IMR-90 (cell line): ENCODE results near the gene DUSP9. TPM values are rescaled to one million over a fixed set of nuclear protein-coding genes. Genes with fewer than 3 reads are reported as not detected.

Experiments used
- ATAC-seq: fragments of 200-7000 bp; cut with Tn5 transposase; 2 replicates; pipeline ENCODE4 v1.9.1; 2020; ENCODE audit warnings: low read depth, mild to moderate bottlenecking, moderate library complexity
- BruUV-seq: library from RNA; stranded (reverse); fragments of 400-500 nt; replicated peaks from 2 replicates; lab custom pipeline; 2021; lab: Mats Ljungman, UMichigan
- CTCF ChIA-PET: fragments of 300-600 bp; formaldehyde crosslinking; extraction: SDS; loops from one replicate; lab custom pipeline; 2021; ENCODE audit warnings: antibody characterized with exemption; lab: Yijun Ruan, JAX
- POLR2A ChIA-PET: fragments of 300-600 bp; sonication (Branson Sonifier 250); formaldehyde crosslinking; loops from one replicate; lab custom pipeline; 2022; ENCODE audit warnings: antibody characterized with exemption; ENCODE audit not compliant: unreplicated experiment; lab: Charles Lee
- DNase-seq: peaks from one replicate; pipeline ENCODE4 v3.0.0; 2013
- H2AFZ ChIP-seq: replicated peaks from 2 replicates; pipeline ENCODE3; 2013; ENCODE audit warnings: low read length, mild to moderate bottlenecking; ENCODE audit not compliant: poor library complexity
- H2AK5ac ChIP-seq: 2 replicates; pipeline ENCODE4 v1.6.1; 2013; ENCODE audit warnings: low read depth, low read length, inconsistent platforms
- H2AK9ac ChIP-seq: replicated peaks from 2 replicates; pipeline ENCODE3; 2013; ENCODE audit warnings: mild to moderate bottlenecking, low read depth, low read length, moderate library complexity; ENCODE audit not compliant: poor library complexity
- H2BK120ac ChIP-seq: 2 replicates; pipeline ENCODE4 v1.6.1; 2013; ENCODE audit warnings: low read depth, low read length, inconsistent platforms
- H2BK15ac ChIP-seq: 3 replicates; pipeline ENCODE4 v1.6.1; 2013; ENCODE audit warnings: low read depth, low read length, inconsistent platforms
- H2BK20ac ChIP-seq: 2 replicates; pipeline ENCODE4 v1.6.1; 2013; ENCODE audit warnings: low read depth, mild to moderate bottlenecking, inconsistent platforms, low read length, moderate library complexity
- H2BK5ac ChIP-seq: 2 replicates; pipeline ENCODE4 v1.6.1; 2013; ENCODE audit warnings: mild to moderate bottlenecking, low read depth, low read length, inconsistent platforms; ENCODE audit not compliant: poor library complexity, severe bottlenecking
- H3K14ac ChIP-seq: replicated peaks from 2 replicates; pipeline ENCODE4 v1.6.1; 2013; ENCODE audit warnings: low read depth, low read length, inconsistent platforms
- H3K18ac ChIP-seq: 2 replicates; pipeline ENCODE4 v1.6.1; 2013; ENCODE audit warnings: low read depth, low read length, control low read depth
- H3K23ac ChIP-seq: 2 replicates; pipeline ENCODE4 v1.6.1; 2013; ENCODE audit warnings: low read depth, low read length, inconsistent platforms
- H3K27ac ChIP-seq: 2 replicates; pipeline ENCODE4 v1.5.1; 2013; ENCODE audit warnings: mild to moderate bottlenecking, control low read depth, low read length; ENCODE audit not compliant: insufficient read depth
- H3K27me3 ChIP-seq: 2 replicates; pipeline ENCODE4 v1.6.1; 2013; ENCODE audit warnings: low read length; ENCODE audit not compliant: control insufficient read depth, insufficient read depth
- H3K36me3 ChIP-seq: 2 replicates; pipeline ENCODE4 v1.6.1; 2013; ENCODE audit warnings: low read length, mixed read lengths; ENCODE audit not compliant: control insufficient read depth, insufficient read depth
- H3K4ac ChIP-seq: 2 replicates; pipeline ENCODE4 v1.6.1; 2013; ENCODE audit warnings: low read depth, low read length, inconsistent platforms
- H3K4me1 ChIP-seq: 2 replicates; pipeline ENCODE4 v1.6.1; 2013; ENCODE audit warnings: low read length, mixed read lengths; ENCODE audit not compliant: control insufficient read depth, insufficient read depth
- H3K4me2 ChIP-seq: 2 replicates; pipeline ENCODE4 v1.6.1; 2013; ENCODE audit warnings: low read depth, mild to moderate bottlenecking, control low read depth, low read length, moderate library complexity
- H3K4me3 ChIP-seq: 2 replicates; pipeline ENCODE4 v1.5.1; 2013; ENCODE audit warnings: low read depth, mild to moderate bottlenecking, control low read depth, low read length, moderate library complexity; ENCODE audit not compliant: insufficient read depth
- H3K56ac ChIP-seq: 2 replicates; pipeline ENCODE4 v1.6.1; 2013; ENCODE audit warnings: low read length, inconsistent platforms; ENCODE audit not compliant: insufficient read depth; ENCODE audit errors: extremely low read depth
- H3K79me1 ChIP-seq, 2 experiments: 2 replicates each; pipeline ENCODE4 v1.6.1; 2013; ENCODE audit warnings: low read length in 2 of 2, inconsistent platforms in 1 of 2, low read depth in 1 of 2
- H3K9ac ChIP-seq: 2 replicates; pipeline ENCODE4 v1.6.1; 2013; ENCODE audit warnings: low read depth, low read length, control low read depth
- H3K9me1 ChIP-seq: 2 replicates; pipeline ENCODE4 v1.6.1; 2013; ENCODE audit warnings: low read length, inconsistent platforms; ENCODE audit not compliant: insufficient read depth
- H3K9me3 ChIP-seq: 2 replicates; pipeline ENCODE4 v1.6.1; 2013; ENCODE audit warnings: low read length; ENCODE audit not compliant: control insufficient read depth, insufficient read depth
- H4K20me1 ChIP-seq: 2 replicates; pipeline ENCODE4 v1.6.1; 2013; ENCODE audit warnings: low read length, inconsistent platforms; ENCODE audit not compliant: insufficient read depth
- H4K5ac ChIP-seq: 2 replicates; pipeline ENCODE4 v1.6.1; 2013; ENCODE audit warnings: mild to moderate bottlenecking, low read depth, low read length, control low read depth
- H4K8ac ChIP-seq, 2 experiments: 2 replicates each; pipeline ENCODE4 v1.6.1; 2013; ENCODE audit warnings: low read depth in 2 of 2, low read length in 2 of 2, control low read depth in 1 of 2, inconsistent platforms in 1 of 2
- H4K91ac ChIP-seq: 2 replicates; pipeline ENCODE4 v1.6.1; 2013; ENCODE audit warnings: low read depth, low read length, inconsistent platforms; ENCODE audit not compliant: insufficient read depth
- BHLHE40 ChIP-seq: fragments of 150-350 bp; IDR thresholded peaks from 2 replicates; pipeline ENCODE4 v1.6.1; 2016; ENCODE audit warnings: mild to moderate bottlenecking, low read depth, low read length
- CEBPB ChIP-seq: IDR thresholded peaks from 2 replicates; pipeline ENCODE4 v1.6.1; 2012; ENCODE audit warnings: low read depth, low read length, improper control_type of control experiment
- CHD1 ChIP-seq: IDR thresholded peaks from 2 replicates; pipeline ENCODE4 v1.6.1; 2012; ENCODE audit warnings: low read depth, low read length, improper control_type of control experiment
- CTCF ChIP-seq: conservative IDR thresholded peaks from 2 replicates; pipeline ENCODE4 v1.5.1; 2012; ENCODE audit warnings: mild to moderate bottlenecking, low read depth, low read length, improper control_type of control experiment
- ELK1 ChIP-seq: fragments of 150-350 bp; IDR thresholded peaks from 2 replicates; pipeline ENCODE4 v1.6.1; 2016; ENCODE audit warnings: low read depth, mild to moderate bottlenecking, low read length, moderate library complexity, borderline replicate concordance
- FOS ChIP-seq: fragments of 150-350 bp; IDR thresholded peaks from 2 replicates; pipeline ENCODE4 v1.6.1; 2016; ENCODE audit warnings: low read depth, low read length
- MAFK ChIP-seq: IDR thresholded peaks from 2 replicates; pipeline ENCODE4 v1.6.1; 2012; ENCODE audit warnings: low read depth, low read length, improper control_type of control experiment
- MAZ ChIP-seq: IDR thresholded peaks from 2 replicates; pipeline ENCODE4 v1.6.1; 2012; ENCODE audit warnings: low read depth, mild to moderate bottlenecking, low read length, improper control_type of control experiment, moderate library complexity, borderline replicate concordance
- MXI1 ChIP-seq: IDR thresholded peaks from 2 replicates; pipeline ENCODE4 v1.6.1; 2012; ENCODE audit warnings: low read depth, mild to moderate bottlenecking, low read length, moderate library complexity, borderline replicate concordance
- NFE2L2 ChIP-seq: fragments of 150-350 bp; IDR thresholded peaks from 2 replicates; pipeline ENCODE4 v1.6.1; 2016; ENCODE audit warnings: low read depth, mild to moderate bottlenecking, low read length
- POLR2A ChIP-seq: IDR thresholded peaks from 2 replicates; pipeline ENCODE4 v1.6.1; 2012; ENCODE audit warnings: mild to moderate bottlenecking, low read depth, low read length
- RAD21 ChIP-seq: IDR thresholded peaks from 2 replicates; pipeline ENCODE4 v1.6.1; 2012; ENCODE audit warnings: low read length, improper control_type of control experiment
- RCOR1 ChIP-seq: IDR thresholded peaks from 2 replicates; pipeline ENCODE4 v1.6.1; 2012; ENCODE audit warnings: mild to moderate bottlenecking, low read length, improper control_type of control experiment; ENCODE audit not compliant: insufficient replicate concordance
- RFX5 ChIP-seq: IDR thresholded peaks from 2 replicates; pipeline ENCODE4 v1.8.0; 2012; ENCODE audit warnings: low read depth, mild to moderate bottlenecking, low read length, moderate library complexity
- USF2 ChIP-seq: fragments of 150-350 bp; IDR thresholded peaks from 2 replicates; pipeline ENCODE4 v1.6.1; 2017; ENCODE audit warnings: mild to moderate bottlenecking, antibody characterized with exemption, low read length, low read depth
- WGBS, 2 experiments: methylation state at CpG; one replicate each; pipeline versions ENCODE4 v1.1.5 to v1.1.7; 2013; ENCODE audit warnings: missing lambda C conversion rate in 2 of 2; ENCODE audit not compliant: insufficient read length in 1 of 2; ENCODE audit errors: extremely low coverage in 2 of 2; 5-methylcytosine and 5-hydroxymethylcytosine counted together
- dilution Hi-C: fragments of 300-500 bp; cut with HindIII; formaldehyde crosslinking; loops from one replicate; pipeline ENCODE4 v1.14.3; 2018; ENCODE audit warnings: low sequenced_read_pairs; ENCODE audit not compliant: unreplicated experiment
- in situ Hi-C: fragments of 300-500 bp; cut with MboI; formaldehyde crosslinking; loops from 3 replicates; pipeline ENCODE4 v1.14.3; 2019; ENCODE audit warnings: low sequenced_read_pairs, inconsistent platforms, mixed read lengths
- intact Hi-C: fragments of 100-400 bp; cut with micrococcal nuclease; formaldehyde crosslinking; loops from 2 replicates; pipeline ENCODE4 v1.10.0; 2022
- polyA plus RNA-seq, 3 experiments: library from polyadenylated mRNA; depleted of rRNA; stranded (reverse); fragments of >200 nt; gene quantifications; 2 replicates each; pipeline ENCODE4 v1.2.3, GENCODE V29; 2012; ENCODE audit warnings: low replicate concordance in 1 of 3
- total RNA-seq: library from RNA; depleted of rRNA; stranded (reverse); fragments of >200 nt; gene quantifications from 2 replicates; pipeline ENCODE4 v1.2.3, GENCODE V29; 2012

The DUSP9 gene
- total and polyA plus RNA-seq, 2 of the 4 experiments (the other 2 are of a cell fraction) = under 0.01 to 0.09 TPM

DNA sequence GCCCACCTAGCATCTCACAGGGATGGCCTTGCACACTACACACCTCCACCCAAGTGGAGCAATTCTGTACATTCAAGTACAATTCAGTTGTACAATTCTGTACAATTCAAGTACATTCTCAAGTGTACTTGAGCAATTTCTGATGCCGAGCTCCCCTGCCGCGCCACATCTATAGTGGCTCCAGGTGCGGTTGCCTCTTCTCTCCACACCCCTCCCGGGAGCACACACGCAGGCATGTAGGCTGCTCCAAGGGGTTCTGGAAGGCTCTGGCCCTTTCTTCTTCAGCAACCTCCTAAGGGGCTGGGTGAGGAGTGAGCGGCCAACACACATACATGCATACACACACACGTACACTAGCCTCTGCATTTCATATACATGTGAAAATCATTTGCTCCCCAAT, 18.9 kb upstream of the DUSP9 start:
- Histone ChIP-seq H3K9ac (no peak overlapping the region), H3K56ac (no peak overlapping the region), H2AK9ac (no peak overlapping the region), H2BK20ac (no peak overlapping the region), H3K23ac (no peak overlapping the region), H3K27me3 (peaks cover 27% of the 10 kb centered on the region), H3K4ac (no peak overlapping the region), H2BK5ac (no peak overlapping the region), H4K8ac (no peak overlapping the region), H3K4me3 (no peak overlapping the region), H3K9me3 (peaks cover 8% of the 10 kb centered on the region), H3K9me1 (no peaks in the 10 kb centered on the region), H3K14ac (no peak overlapping the region), H4K20me1 (no peaks in the 10 kb centered on the region), H4K91ac (no peak overlapping the region), H4K5ac (no peak overlapping the region), H3K18ac (no peak overlapping the region), H2AFZ (no peak overlapping the region), H2BK15ac (no peak overlapping the region), H3K4me2 (no peak overlapping the region), H3K4me1 (no peaks in the 10 kb centered on the region), H3K79me1 (no peaks in the 10 kb centered on the region), H2BK120ac (no peak overlapping the region), H2AK5ac (no peak overlapping the region), H3K36me3 (no peaks in the 10 kb centered on the region), H3K27ac (no peak overlapping the region)
- DNase-seq = no peak
- intact Hi-C loops = no loop called here
- dilution Hi-C loops = no loop called here
- ChIA-PET CTCF (no interaction called here), POLR2A (no interaction called here)
- 89% methylated on average over 4 of the region's 8 CpGs; no CpG with 5 or more reads in 1 of the 2 experiments for WGBS, 2 experiments
- in situ Hi-C loops = no loop called here
- ATAC-seq = no peak
- no peak for TF ChIP-seq MAFK
- no peak for TF ChIP-seq FOS
- TF ChIP-seq RAD21 = no peak
- TF ChIP-seq NFE2L2 = no peak
- TF ChIP-seq ELK1 = no peak
- no peak for TF ChIP-seq RCOR1
- no peak for TF ChIP-seq BHLHE40
- TF ChIP-seq MXI1 = no peak
- no peak for TF ChIP-seq POLR2A
- no peak for TF ChIP-seq MAZ
- TF ChIP-seq RFX5 = no peak
- no peak for TF ChIP-seq USF2
- no peak for TF ChIP-seq CTCF
- no peak for TF ChIP-seq CEBPB
- TF ChIP-seq CHD1 = no peak
- no TSS peak for BruUV-seq
